MCF 10A (cell line): Measurements from ENCODE around the gene MAN1C1. TPM values are rescaled to one million over a fixed set of nuclear protein-coding genes. Genes with fewer than 3 reads are reported as not detected.

Experiments used
- BruUV-seq: library from RNA; stranded (reverse); fragments of 400-500 nt; replicated peaks from 2 replicates; lab custom pipeline; 2021; lab: Mats Ljungman, UMichigan
- CTCF ChIA-PET: fragments of 300-600 bp; sonication (Branson Sonifier 250); formaldehyde crosslinking; extraction: SDS; loops from one replicate; lab custom pipeline; 2021; ENCODE audit warnings: antibody characterized with exemption, inconsistent platforms; lab: Yijun Ruan, JAX
- POLR2A ChIA-PET: fragments of 300-600, 350-650 bp; sonication (Branson Sonifier 250); formaldehyde crosslinking; extraction: SDS; loops from one replicate; lab custom pipeline; 2020; ENCODE audit warnings: antibody characterized with exemption, inconsistent platforms; lab: Yijun Ruan, JAX
- DNase-seq: peaks from one replicate; pipeline ENCODE4 v3.0.0-alpha.2; 2018; ENCODE audit not compliant: unreplicated experiment
- H3K27ac Mint-ChIP-seq: one replicate; pipeline ENCODE4 v1.8.0; 2022; ENCODE audit warnings: mild to moderate bottlenecking, low read depth, mixed read lengths; ENCODE audit not compliant: unreplicated experiment
- H3K27me3 Mint-ChIP-seq: one replicate; pipeline ENCODE4 v1.8.0; 2022; ENCODE audit warnings: mixed read lengths; ENCODE audit not compliant: insufficient read depth, unreplicated experiment
- H3K36me3 Mint-ChIP-seq: one replicate; pipeline ENCODE4 v1.8.0; 2022; ENCODE audit warnings: mild to moderate bottlenecking, moderate library complexity, mixed read lengths; ENCODE audit not compliant: insufficient read depth, unreplicated experiment
- H3K4me1 Mint-ChIP-seq: one replicate; pipeline ENCODE4 v1.8.0; 2022; ENCODE audit warnings: mixed read lengths; ENCODE audit not compliant: insufficient read depth, unreplicated experiment
- H3K4me3 Mint-ChIP-seq: one replicate; pipeline ENCODE4 v1.8.0; 2022; ENCODE audit warnings: mild to moderate bottlenecking, moderate library complexity, mixed read lengths; ENCODE audit not compliant: unreplicated experiment
- H3K9me3 Mint-ChIP-seq: one replicate; pipeline ENCODE4 v1.8.0; 2022; ENCODE audit warnings: mixed read lengths; ENCODE audit not compliant: unreplicated experiment
- intact Hi-C: fragments of 100-400 bp; cut with micrococcal nuclease; formaldehyde crosslinking; loops from 2 replicates; pipeline ENCODE4 v1.14.1; 2022
- total RNA-seq: library from RNA; stranded (reverse); gene quantifications from 2 replicates; pipeline ENCODE4 v1.2.3, GENCODE V29; 2022
- TF ChIP-seq, protein P1 (sequence below): fragments of 200-600 bp; IDR thresholded peaks from one replicate; pipeline ENCODE4 v1.8.0; 2022; ENCODE audit warnings: antibody characterized with exemption, mild to moderate bottlenecking; ENCODE audit not compliant: unreplicated experiment

MAN1C1 gene
- total RNA-seq, 1 experiment from 2014 or later = not detected

GRCh38 chr1:25809929-25810328 is 193.3 kb downstream of the MAN1C1 start:
- Mint-ChIP-seq H3K27ac (peak overlapping the region; percentile 70), H3K27me3 (no peaks in the 10 kb centered on the region), H3K4me1 (peaks cover 8% of the 10 kb centered on the region), H3K9me3 (no peaks in the 10 kb centered on the region), H3K4me3 (no peak overlapping the region), H3K36me3 (peaks cover 8% of the 10 kb centered on the region)
- ChIA-PET CTCF (interaction anchor here (0.6 to 2.2 kb wide), 12 partner anchors 9 to 1003 kb away, joined by 3 to 10 read pairs (median 4); partner anchors contain the start of genes PAFAH2 and SELENON), POLR2A (interaction anchor here (0.5 to 1.7 kb wide), 6 partner anchors 10 to 736 kb away, joined by 3 to 6 read pairs (median 3); partner anchors contain the start of gene MTFR1L)
- intact Hi-C loops = loop anchor here (5.0 kb wide), 3 partner anchors 203 to 408 kb away; no protein-coding TSS in a partner anchor
- DNase-seq = no peak
- TF ChIP-seq, protein P1, sequence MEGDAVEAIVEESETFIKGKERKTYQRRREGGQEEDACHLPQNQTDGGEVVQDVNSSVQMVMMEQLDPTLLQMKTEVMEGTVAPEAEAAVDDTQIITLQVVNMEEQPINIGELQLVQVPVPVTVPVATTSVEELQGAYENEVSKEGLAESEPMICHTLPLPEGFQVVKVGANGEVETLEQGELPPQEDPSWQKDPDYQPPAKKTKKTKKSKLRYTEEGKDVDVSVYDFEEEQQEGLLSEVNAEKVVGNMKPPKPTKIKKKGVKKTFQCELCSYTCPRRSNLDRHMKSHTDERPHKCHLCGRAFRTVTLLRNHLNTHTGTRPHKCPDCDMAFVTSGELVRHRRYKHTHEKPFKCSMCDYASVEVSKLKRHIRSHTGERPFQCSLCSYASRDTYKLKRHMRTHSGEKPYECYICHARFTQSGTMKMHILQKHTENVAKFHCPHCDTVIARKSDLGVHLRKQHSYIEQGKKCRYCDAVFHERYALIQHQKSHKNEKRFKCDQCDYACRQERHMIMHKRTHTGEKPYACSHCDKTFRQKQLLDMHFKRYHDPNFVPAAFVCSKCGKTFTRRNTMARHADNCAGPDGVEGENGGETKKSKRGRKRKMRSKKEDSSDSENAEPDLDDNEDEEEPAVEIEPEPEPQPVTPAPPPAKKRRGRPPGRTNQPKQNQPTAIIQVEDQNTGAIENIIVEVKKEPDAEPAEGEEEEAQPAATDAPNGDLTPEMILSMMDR = no peak
- no TSS peak for BruUV-seq

GRCh38 chr1:25810341-25811299 is 194.0 kb downstream of the MAN1C1 start:
- CTCF ChIA-PET = interaction anchor here (0.5 to 2.7 kb wide), 14 partner anchors 8 to 987 kb away, joined by 3 to 17 read pairs (median 3); partner anchors contain the start of gene SELENON
- TF ChIP-seq, protein P1 = peak; percentile 92

GRCh38 chr1:25811384-25812082 is 194.9 kb downstream of the MAN1C1 start:
- Mint-ChIP-seq H3K27me3 (no peaks in the 10 kb centered on the region), H3K4me1 (no peaks in the 10 kb centered on the region), H3K9me3 (no peaks in the 10 kb centered on the region), H3K36me3 (peaks cover 8% of the 10 kb centered on the region), H3K27ac (no peak overlapping the region), H3K4me3 (no peak overlapping the region)
- no TSS peak for BruUV-seq
- POLR2A ChIA-PET = interaction anchor here (1.7 kb wide), 1 partner anchor 8 kb away, joined by 6 read pairs; the partner anchor contains the start of gene MTFR1L
- DNase-seq = no peak
- intact Hi-C loops = loop anchor here (5.0 kb wide), 3 partner anchors 204 to 409 kb away; no protein-coding TSS in a partner anchor
- TF ChIP-seq, protein P1 = no peak
- CTCF ChIA-PET = interaction anchor here (0.6 to 2.7 kb wide), 8 partner anchors 10 to 892 kb away, joined by 3 to 17 read pairs (median 4); partner anchors contain the start of gene SELENON

More at GRCh38 chr1:25810341-25811299, 194.0 kb downstream of the MAN1C1 start:
- Mint-ChIP-seq H3K4me3 (no peak overlapping the region), H3K36me3 (peaks cover 8% of the 10 kb centered on the region), H3K4me1 (peaks cover 8% of the 10 kb centered on the region), H3K27ac (peak overlapping the region; percentile 70), H3K9me3 (no peaks in the 10 kb centered on the region), H3K27me3 (no peaks in the 10 kb centered on the region)
- POLR2A ChIA-PET = interaction anchor here (0.6 to 1.7 kb wide), 3 partner anchors 9 to 480 kb away, joined by 3 to 6 read pairs (median 3); partner anchors contain the start of gene MTFR1L
- intact Hi-C loops = loop anchor here (5.0 kb wide), 3 partner anchors 203 to 408 kb away; no protein-coding TSS in a partner anchor
- DNase-seq = peak; percentile 50
- BruUV-seq = no TSS peak
